NCI-H2081 treated with DMSO at 0.1 percent for 48 hours (cell line): ENCODE measurements around the gene RRAS2.
"Not testable (repeated sequence)": the region's sequence is repeated elsewhere in the genome, so short reads cannot be mapped to it uniquely, and the experiment has no call there.

Experiments used
- DNase-seq: peaks from one replicate; lab custom pipeline; 2025; lab: John Stamatoyannopoulos, UW

The RRAS2 gene

GRCh38 chr11:14306481-14306880 is 52.5 kb downstream of the RRAS2 start:
- DNase-seq, result no peak

- DNase-seq, result no peak
These were observed 53.3 kb downstream of the RRAS2 start for GRCh38 chr11:14305649-14306048.

- no peak for DNase-seq
These were observed 54.4 kb downstream of the RRAS2 start for GRCh38 chr11:14304601-14305000.

- peak; percentile 6 for DNase-seq
These were observed 58.2 kb downstream of the RRAS2 start for GRCh38 chr11:14300661-14301304.

GRCh38 chr11:14299921-14300320 is 59.1 kb downstream of the RRAS2 start:
- no peak for DNase-seq

GRCh38 chr11:14290422-14290821 is 68.6 kb downstream of the RRAS2 start:
- no peak for DNase-seq

- DNase-seq, result no peak
These were observed 70.6 kb downstream of the RRAS2 start for GRCh38 chr11:14288189-14288935.

- DNase-seq, result not testable (repeated sequence)
These were observed 80.1 kb downstream of the RRAS2 start for GRCh38 chr11:14278869-14279268.

GRCh38 chr11:14275076-14275475 is 83.9 kb downstream of the RRAS2 start:
- no peak for DNase-seq

- no peak for DNase-seq
These were observed 85.1 kb downstream of the RRAS2 start for GRCh38 chr11:14273895-14274294.

- no peak for DNase-seq
These were observed 88.1 kb downstream of the RRAS2 start for GRCh38 chr11:14270690-14271542.

- no peak for DNase-seq
These were observed 89.0 kb downstream of the RRAS2 start for GRCh38 chr11:14269692-14270573.

- DNase-seq, result no peak
These were observed 90.9 kb downstream of the RRAS2 start for GRCh38 chr11:14267861-14268635.

GRCh38 chr11:14266622-14267021 is 92.4 kb downstream of the RRAS2 start:
- no peak for DNase-seq

- DNase-seq, result no peak
These were observed 94.0 kb downstream of the RRAS2 start for GRCh38 chr11:14264966-14265365.

- no peak for DNase-seq
These were observed 96.6 kb downstream of the RRAS2 start for GRCh38 chr11:14262271-14262846.

- DNase-seq, result no peak
These were observed 97.9 kb downstream of the RRAS2 start for GRCh38 chr11:14261066-14261465.

- no peak for DNase-seq
These were observed 99.1 kb downstream of the RRAS2 start for GRCh38 chr11:14259878-14260277.

GRCh38 chr11:14259186-14259784 is 99.7 kb downstream of the RRAS2 start:
- no peak for DNase-seq
